Stimulated activated CD8-positive, alpha-beta memory T cell treated with anti-CD3 and anti-CD28 coated beads, Interleukin-4, amount 100 ng/mL, for 24 hours (primary cell): Measurements from ENCODE around the gene PSMB2.

Experiments used
- DNase-seq: peaks from one replicate; pipeline ENCODE4 v3.0.0-alpha.2; 2020; ENCODE audit warnings: low read depth

PSMB2 gene

GRCh38 chr1:35572296-35572695 lies 69.0 kb downstream of the PSMB2 start:
- no peak for DNase-seq

- DNase-seq: no peak
Observed at GRCh38 chr1:35571263-35571662, 70.1 kb downstream of the PSMB2 start.

GRCh38 chr1:35570589-35571137 lies 70.7 kb downstream of the PSMB2 start:
- no peak for DNase-seq

GRCh38 chr1:35569936-35570335 lies 71.4 kb downstream of the PSMB2 start:
- DNase-seq: no peak

- peak; percentile 44 for DNase-seq
Observed at GRCh38 chr1:35568975-35569395, 72.3 kb downstream of the PSMB2 start.

- DNase-seq: no peak
Observed at GRCh38 chr1:35567947-35568558, 73.3 kb downstream of the PSMB2 start.

GRCh38 chr1:35565742-35566133 lies 75.6 kb downstream of the PSMB2 start:
- DNase-seq: no peak

- no peak for DNase-seq
Observed at GRCh38 chr1:35564884-35565741, 76.2 kb downstream of the PSMB2 start.

- peak; percentile 65 for DNase-seq
Observed at GRCh38 chr1:35564037-35564883, 77.1 kb downstream of the PSMB2 start.

- DNase-seq: no peak
Observed at GRCh38 chr1:35563166-35563565, 78.2 kb downstream of the PSMB2 start.

GRCh38 chr1:35561972-35562680 lies 79.2 kb downstream of the PSMB2 start:
- no peak for DNase-seq

- no peak for DNase-seq
Observed at GRCh38 chr1:35561297-35561971, 79.9 kb downstream of the PSMB2 start.

- DNase-seq: no peak
Observed at GRCh38 chr1:35560256-35561225, 80.8 kb downstream of the PSMB2 start.

- DNase-seq: no peak
Observed at GRCh38 chr1:35559317-35559944, 81.9 kb downstream of the PSMB2 start.

GRCh38 chr1:35558374-35559316 lies 82.7 kb downstream of the PSMB2 start:
- no peak for DNase-seq

- peak; percentile 95 for DNase-seq
Observed at GRCh38 chr1:35557611-35558373, 83.5 kb downstream of the PSMB2 start, which contains the start of gene NCDN. Gene NCDN (plus strand): TSS chr1:35557799. CDS start chr1:35558191, 392 bp downstream.

- no peak for DNase-seq
Observed at GRCh38 chr1:35557118-35557610, 84.2 kb downstream of the PSMB2 start, which contains the start of gene KIAA0319L. Gene KIAA0319L (minus strand): TSS chr1:35557403. CDS start chr1:35554491, 2,912 bp downstream.
